KMS-11 (cell line): Measurements from ENCODE around the gene PLXNA4.

Experiments used
- H2AFZ ChIP-seq: fragments of 200-600 bp; sonication (generic); 2 replicates; pipeline ENCODE4 v1.6.1; 2016; ENCODE audit warnings: antibody characterized with exemption, mixed run types, low read depth
- H3K27ac ChIP-seq: fragments of 200-600 bp; sonication (generic); 2 replicates; pipeline ENCODE4 v1.6.1; 2016; ENCODE audit warnings: mild to moderate bottlenecking, mixed run types
- H3K27me3 ChIP-seq: fragments of 200-600 bp; sonication (generic); 2 replicates; pipeline ENCODE4 v1.6.1; 2017; ENCODE audit warnings: mild to moderate bottlenecking, low read depth, mixed run types, moderate library complexity; ENCODE audit not compliant: insufficient read depth
- H3K36me3 ChIP-seq: fragments of 200-600 bp; sonication (generic); 2 replicates; pipeline ENCODE4 v1.6.1; 2017; ENCODE audit warnings: mild to moderate bottlenecking, mixed run types; ENCODE audit not compliant: insufficient read depth
- H3K4me1 ChIP-seq: fragments of 200-600 bp; sonication (generic); 2 replicates; pipeline ENCODE4 v1.6.1; 2016; ENCODE audit warnings: mild to moderate bottlenecking, low read depth, mixed run types; ENCODE audit not compliant: poor library complexity, severe bottlenecking
- H3K4me2 ChIP-seq: fragments of 200-600 bp; sonication (generic); 2 replicates; pipeline ENCODE4 v1.7.0; 2016; ENCODE audit warnings: mild to moderate bottlenecking, mixed run types
- H3K4me3 ChIP-seq: fragments of 200-600 bp; sonication (generic); IDR thresholded peaks from 2 replicates; pipeline ENCODE4 v1.6.1; 2017; ENCODE audit warnings: low read depth, low read length, mixed read lengths; ENCODE audit not compliant: insufficient read depth
- H3K79me2 ChIP-seq: fragments of 200-600 bp; sonication (generic); 2 replicates; pipeline ENCODE4 v1.6.1; 2016; ENCODE audit warnings: low read depth, mixed run types; ENCODE audit not compliant: insufficient read depth
- H3K9ac ChIP-seq: fragments of 200-600 bp; sonication (generic); 2 replicates; pipeline ENCODE4 v1.6.1; 2016; ENCODE audit warnings: mild to moderate bottlenecking, mixed run types
- H4K20me1 ChIP-seq: fragments of 200-600 bp; sonication (generic); 2 replicates; pipeline ENCODE4 v1.6.1; 2016; ENCODE audit warnings: mild to moderate bottlenecking, mixed run types; ENCODE audit not compliant: insufficient read depth
- CTCF ChIP-seq: fragments of 200-600 bp; sonication (generic); conservative IDR thresholded peaks from 2 replicates; pipeline ENCODE4 v1.6.1; 2017; ENCODE audit warnings: low read depth, mild to moderate bottlenecking, antibody characterized with exemption, low read length, moderate library complexity, mixed read lengths

The PLXNA4 gene

DNA sequence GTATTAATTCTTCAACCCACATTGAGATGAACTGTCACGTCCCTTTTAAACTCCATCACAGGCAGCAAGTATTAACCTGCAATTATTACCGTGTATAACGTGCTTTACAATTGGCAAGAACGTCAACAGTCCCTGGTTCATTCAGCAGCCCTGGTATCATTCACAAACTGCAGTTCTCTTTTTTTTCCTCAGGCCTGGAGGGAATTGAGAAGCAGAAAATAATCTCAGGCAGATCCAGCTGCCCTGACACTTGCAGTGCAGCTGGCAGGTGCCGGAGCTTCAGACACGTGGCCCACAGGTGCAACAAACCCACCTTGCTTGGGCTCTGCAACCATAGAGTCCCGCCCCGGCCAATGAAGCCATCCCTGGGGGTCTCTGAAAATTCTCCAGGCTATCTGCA lies 137.3 kb downstream of the PLXNA4 start:
- no peak overlapping the region for H3K4me3 ChIP-seq
- no peaks in the 10 kb centered on the region for H3K27me3 ChIP-seq
- peaks cover 20% of the 10 kb centered on the region for H3K4me1 ChIP-seq
- no peak overlapping the region for H3K9ac ChIP-seq
- peak overlapping the region; percentile 57; the same call in 1 of the 2 replicates for H3K27ac ChIP-seq
- 0 out of 2 replicates have a peak overlapping the region, but pooled peaks have one; percentile 3 for H3K4me2 ChIP-seq
- H4K20me1 ChIP-seq: no peaks in the 10 kb centered on the region
- TF ChIP-seq CTCF: no peak
- no peaks in the 10 kb centered on the region for H3K79me2 ChIP-seq
- H3K36me3 ChIP-seq: no peaks in the 10 kb centered on the region
- H2AFZ ChIP-seq: no peak overlapping the region

- H3K36me3 ChIP-seq: no peaks in the 10 kb centered on the region
- no peak overlapping the region for H3K4me2 ChIP-seq
- no peaks in the 10 kb centered on the region for H4K20me1 ChIP-seq
- H3K4me1 ChIP-seq: peaks cover 20% of the 10 kb centered on the region
- H3K27me3 ChIP-seq: no peaks in the 10 kb centered on the region
- H3K79me2 ChIP-seq: no peaks in the 10 kb centered on the region
- no peak overlapping the region for H3K9ac ChIP-seq
- H2AFZ ChIP-seq: no peak overlapping the region
- no peak overlapping the region for H3K4me3 ChIP-seq
- TF ChIP-seq CTCF: no peak
- no peak overlapping the region for H3K27ac ChIP-seq
Measured at GRCh38 chr7:132437730-132438129, 138.5 kb downstream of the PLXNA4 start.

DNA sequence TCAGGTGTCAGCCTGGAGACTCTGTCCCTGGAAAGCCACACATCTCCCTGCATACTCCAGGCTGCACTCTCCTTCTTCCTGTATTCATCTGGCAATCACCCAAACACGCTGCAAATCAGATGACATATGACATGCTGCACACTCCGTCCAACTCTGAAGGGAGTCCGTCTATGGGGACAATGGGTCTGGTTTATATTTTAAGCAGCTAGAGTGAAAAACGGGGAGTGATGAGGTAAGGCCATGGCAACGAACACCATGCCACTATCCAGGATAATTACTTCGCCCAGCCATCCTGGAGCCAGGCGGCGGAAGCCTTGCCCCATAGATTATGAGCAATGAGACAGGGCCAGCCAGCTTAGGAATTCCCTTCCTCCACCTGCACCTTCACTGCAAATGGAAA lies 140.1 kb downstream of the PLXNA4 start:
- Histone ChIP-seq H4K20me1 (no peaks in the 10 kb centered on the region), H3K4me3 (no peak overlapping the region), H3K27ac (no peak overlapping the region), H3K9ac (no peak overlapping the region), H3K79me2 (no peaks in the 10 kb centered on the region), H3K4me2 (no peak overlapping the region), H3K4me1 (peaks cover 20% of the 10 kb centered on the region), H3K27me3 (no peaks in the 10 kb centered on the region), H2AFZ (no peak overlapping the region), H3K36me3 (no peaks in the 10 kb centered on the region)
- no peak for TF ChIP-seq CTCF

GRCh38 chr7:132435016-132435990 lies 141.0 kb downstream of the PLXNA4 start:
- Histone ChIP-seq H3K27ac (no peak overlapping the region), H3K4me3 (no peak overlapping the region), H3K4me1 (peaks cover 20% of the 10 kb centered on the region), H3K36me3 (no peaks in the 10 kb centered on the region), H3K9ac (no peak overlapping the region), H3K79me2 (no peaks in the 10 kb centered on the region), H3K27me3 (no peaks in the 10 kb centered on the region), H3K4me2 (no peak overlapping the region), H4K20me1 (no peaks in the 10 kb centered on the region), H2AFZ (no peak overlapping the region)
- no peak for TF ChIP-seq CTCF
